ENCODE data around the gene STPG3. TPM values are rescaled to one million over a fixed set of nuclear protein-coding genes. Genes with fewer than 3 reads are reported as not detected.

The STPG3 gene
- total and polyA plus RNA-seq, 9 of the 15 experiments (the other 6 are each of a cell fraction or from before 2014, with no cell fraction given): not detected

DNA sequence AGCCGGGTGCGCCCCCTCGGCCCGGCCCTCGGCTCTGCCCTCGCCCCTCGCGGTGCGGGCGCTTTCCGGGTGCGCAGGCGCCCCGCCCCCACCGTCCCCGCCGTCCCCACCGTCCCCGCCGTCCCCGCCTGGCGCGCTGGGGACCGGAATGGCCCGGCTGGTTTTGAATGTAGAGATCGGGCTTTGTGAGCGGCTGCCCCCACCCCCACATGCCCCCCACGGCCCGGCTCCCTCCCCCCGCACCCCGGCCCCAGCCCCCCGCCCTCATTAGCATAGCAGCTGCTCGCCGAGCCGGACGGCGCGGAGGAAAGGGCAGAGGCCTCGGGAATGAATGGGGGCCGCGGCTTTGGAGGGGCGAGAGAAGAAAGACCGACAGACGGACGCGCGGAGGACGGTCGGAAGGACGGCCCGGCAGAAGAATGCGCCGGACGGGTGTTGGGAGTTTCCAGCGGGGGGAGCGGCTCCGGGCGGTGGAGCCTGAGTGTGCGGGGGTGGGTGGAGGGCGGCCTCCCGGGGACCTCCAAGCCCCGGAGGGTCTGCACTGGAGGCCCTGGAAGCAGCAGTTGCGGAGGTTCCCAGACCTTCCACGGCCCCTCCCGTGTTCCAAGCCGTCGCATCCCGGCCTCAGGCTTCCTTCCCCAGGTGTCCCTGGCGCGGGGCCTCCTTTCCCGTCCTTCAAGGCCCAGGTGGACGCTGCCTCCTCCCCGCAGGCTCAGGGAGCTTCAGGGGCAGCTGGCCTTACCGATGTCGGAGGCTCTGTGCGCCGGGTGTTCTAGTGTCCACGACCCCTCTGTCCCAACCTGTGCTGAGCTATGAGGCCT is 45.0 kb downstream of the STPG3 start (continued):
- TF ChIP-seq, protein P1, sequence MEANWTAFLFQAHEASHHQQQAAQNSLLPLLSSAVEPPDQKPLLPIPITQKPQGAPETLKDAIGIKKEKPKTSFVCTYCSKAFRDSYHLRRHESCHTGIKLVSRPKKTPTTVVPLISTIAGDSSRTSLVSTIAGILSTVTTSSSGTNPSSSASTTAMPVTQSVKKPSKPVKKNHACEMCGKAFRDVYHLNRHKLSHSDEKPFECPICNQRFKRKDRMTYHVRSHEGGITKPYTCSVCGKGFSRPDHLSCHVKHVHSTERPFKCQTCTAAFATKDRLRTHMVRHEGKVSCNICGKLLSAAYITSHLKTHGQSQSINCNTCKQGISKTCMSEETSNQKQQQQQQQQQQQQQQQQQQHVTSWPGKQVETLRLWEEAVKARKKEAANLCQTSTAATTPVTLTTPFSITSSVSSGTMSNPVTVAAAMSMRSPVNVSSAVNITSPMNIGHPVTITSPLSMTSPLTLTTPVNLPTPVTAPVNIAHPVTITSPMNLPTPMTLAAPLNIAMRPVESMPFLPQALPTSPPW (CRISPR knock-in tag; IDR thresholded peaks at IDR 0.05): peak; percentile 63
- peak; percentile 12; the same call in 1 of the 2 replicates for TF ChIP-seq GABPA (tag; conservative IDR thresholded peaks at IDR 0.05; ENCODE audit: low read depth)
- no peak for TF ChIP-seq SMC3 (conservative IDR thresholded peaks at IDR 0.05; ENCODE audit: insufficient read depth, low read depth, low read length)
- TF ChIP-seq CCNT2 (IDR thresholded peaks at IDR 0.05; ENCODE audit: borderline replicate concordance, extremely low read depth, insufficient read length, low read depth, low read length): peak; percentile 23
- TF ChIP-seq, protein P2, sequence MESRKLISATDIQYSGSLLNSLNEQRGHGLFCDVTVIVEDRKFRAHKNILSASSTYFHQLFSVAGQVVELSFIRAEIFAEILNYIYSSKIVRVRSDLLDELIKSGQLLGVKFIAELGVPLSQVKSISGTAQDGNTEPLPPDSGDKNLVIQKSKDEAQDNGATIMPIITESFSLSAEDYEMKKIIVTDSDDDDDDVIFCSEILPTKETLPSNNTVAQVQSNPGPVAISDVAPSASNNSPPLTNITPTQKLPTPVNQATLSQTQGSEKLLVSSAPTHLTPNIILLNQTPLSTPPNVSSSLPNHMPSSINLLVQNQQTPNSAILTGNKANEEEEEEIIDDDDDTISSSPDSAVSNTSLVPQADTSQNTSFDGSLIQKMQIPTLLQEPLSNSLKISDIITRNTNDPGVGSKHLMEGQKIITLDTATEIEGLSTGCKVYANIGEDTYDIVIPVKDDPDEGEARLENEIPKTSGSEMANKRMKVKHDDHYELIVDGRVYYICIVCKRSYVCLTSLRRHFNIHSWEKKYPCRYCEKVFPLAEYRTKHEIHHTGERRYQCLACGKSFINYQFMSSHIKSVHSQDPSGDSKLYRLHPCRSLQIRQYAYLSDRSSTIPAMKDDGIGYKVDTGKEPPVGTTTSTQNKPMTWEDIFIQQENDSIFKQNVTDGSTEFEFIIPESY (CRISPR knock-in tag; IDR thresholded peaks at IDR 0.05): 0 out of 2 replicates have a peak, but pooled peaks have one; percentile 16
- TF ChIP-seq ARHGAP35 (IDR thresholded peaks at IDR 0.05; ENCODE audit: partially characterized antibody): no peak
- peak; percentile 19 for TF ChIP-seq POLR2G (IDR thresholded peaks at IDR 0.05; ENCODE audit: low read depth, low read length)
- no peak for TF ChIP-seq PHF20 (IDR thresholded peaks at IDR 0.05; ENCODE audit: partially characterized antibody)
- TF ChIP-seq HIVEP1 (CRISPR knock-in tag; IDR thresholded peaks at IDR 0.05): no peak
- TF ChIP-seq NFATC3 (IDR thresholded peaks at IDR 0.05): no peak
- peak; percentile 75 for TF ChIP-seq EGR1 (conservative IDR thresholded peaks at IDR 0.05)
- TF ChIP-seq CCAR2 (IDR thresholded peaks at IDR 0.05; ENCODE audit: low read depth, low read length): no peak
- TF ChIP-seq NCOA2 (IDR thresholded peaks at IDR 0.05; ENCODE audit: partially characterized antibody in 2 of 2): no peak
- TF ChIP-seq ELF1 (tag; IDR thresholded peaks at IDR 0.05): 0 out of 2 replicates have a peak, but pooled peaks have one; percentile 47
- TF ChIP-seq, protein P3, sequence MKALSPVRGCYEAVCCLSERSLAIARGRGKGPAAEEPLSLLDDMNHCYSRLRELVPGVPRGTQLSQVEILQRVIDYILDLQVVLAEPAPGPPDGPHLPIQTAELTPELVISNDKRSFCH (CRISPR knock-in tag; IDR thresholded peaks at IDR 0.05): no peak
- TF ChIP-seq, protein P3 (tag; IDR thresholded peaks at IDR 0.05): 0 out of 2 replicates have a peak, but pooled peaks have one; percentile 13
